Measurements from ENCODE around the gene EXOSC1. TPM values are rescaled to one million over a fixed set of nuclear protein-coding genes. Genes with fewer than 3 reads are reported as not detected.

EXOSC1 gene
- total and polyA plus RNA-seq, 2 of the 13 experiments (the other 11 are each of a cell fraction or from before 2014, with no cell fraction given), result 36.3 to 39.9 TPM

DNA sequence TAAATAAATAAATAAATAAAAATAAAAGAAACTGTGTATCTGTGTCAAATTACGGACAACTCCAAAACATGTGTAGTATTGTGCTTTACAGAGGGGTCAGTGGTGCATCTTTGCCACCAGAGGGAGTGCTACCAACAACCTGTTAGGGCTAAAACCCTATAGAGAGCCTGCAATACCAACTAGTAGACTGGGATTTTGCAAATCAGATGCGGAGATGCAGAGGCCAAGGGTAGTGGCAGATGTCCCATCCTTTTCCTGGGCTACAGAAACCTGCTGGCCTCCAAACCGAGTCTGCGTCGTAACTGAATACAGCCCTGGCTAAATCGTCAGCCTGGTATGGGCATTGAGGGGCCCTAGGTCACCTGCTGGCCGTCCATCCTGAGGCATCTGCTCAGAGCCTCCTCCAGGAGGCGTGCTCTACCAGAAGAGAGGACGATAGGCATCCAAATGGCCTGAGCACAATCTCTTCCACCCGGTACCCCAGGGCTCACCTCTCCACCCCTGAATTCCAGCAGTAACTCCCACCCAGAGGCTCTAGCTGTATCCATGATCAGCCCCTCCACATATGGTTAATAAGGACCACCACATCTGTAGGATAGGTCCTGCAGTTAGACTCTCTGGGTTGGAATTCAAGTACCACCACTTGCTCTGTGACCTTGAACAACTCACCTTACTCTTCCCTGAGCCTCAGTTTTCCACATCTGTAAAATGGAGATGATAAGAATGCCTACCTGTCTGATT is 38.4 kb downstream of the EXOSC1 start (continued):
- TF ChIP-seq, protein P1, sequence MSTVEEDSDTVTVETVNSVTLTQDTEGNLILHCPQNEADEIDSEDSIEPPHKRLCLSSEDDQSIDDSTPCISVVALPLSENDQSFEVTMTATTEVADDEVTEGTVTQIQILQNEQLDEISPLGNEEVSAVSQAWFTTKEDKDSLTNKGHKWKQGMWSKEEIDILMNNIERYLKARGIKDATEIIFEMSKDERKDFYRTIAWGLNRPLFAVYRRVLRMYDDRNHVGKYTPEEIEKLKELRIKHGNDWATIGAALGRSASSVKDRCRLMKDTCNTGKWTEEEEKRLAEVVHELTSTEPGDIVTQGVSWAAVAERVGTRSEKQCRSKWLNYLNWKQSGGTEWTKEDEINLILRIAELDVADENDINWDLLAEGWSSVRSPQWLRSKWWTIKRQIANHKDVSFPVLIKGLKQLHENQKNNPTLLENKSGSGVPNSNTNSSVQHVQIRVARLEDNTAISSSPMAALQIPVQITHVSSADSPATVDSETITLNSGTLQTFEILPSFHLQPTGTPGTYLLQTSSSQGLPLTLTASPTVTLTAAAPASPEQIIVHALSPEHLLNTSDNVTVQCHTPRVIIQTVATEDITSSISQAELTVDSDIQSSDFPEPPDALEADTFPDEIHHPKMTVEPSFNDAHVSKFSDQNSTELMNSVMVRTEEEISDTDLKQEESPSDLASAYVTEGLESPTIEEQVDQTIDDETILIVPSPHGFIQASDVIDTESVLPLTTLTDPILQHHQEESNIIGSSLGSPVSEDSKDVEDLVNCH (CRISPR knock-in tag; IDR thresholded peaks at IDR 0.05), result no peak
- TF ChIP-seq ETV6 (CRISPR knock-in tag; conservative IDR thresholded peaks at IDR 0.05) (peak; percentile 43; the same call in 1 of the 2 replicates), SMAD1 (CRISPR knock-in tag; IDR thresholded peaks at IDR 0.05; ENCODE audit: borderline replicate concordance, low read depth) (no peak), PHB2 (IDR thresholded peaks at IDR 0.05; ENCODE audit: partially characterized antibody) (no peak), ZNF564 (CRISPR knock-in tag; IDR thresholded peaks at IDR 0.05) (no peak), GATAD2A (CRISPR knock-in tag; IDR thresholded peaks at IDR 0.05) (peak; percentile 61), ZNF207 (IDR thresholded peaks at IDR 0.05; ENCODE audit: borderline replicate concordance) (no peak), SUZ12 (IDR thresholded peaks at IDR 0.05; ENCODE audit: low read depth, low read length) (no peak), ZNF652 (CRISPR knock-in tag; IDR thresholded peaks at IDR 0.05; ENCODE audit: borderline replicate concordance, low read depth) (no peak), MXI1 (IDR thresholded peaks at IDR 0.05; ENCODE audit: borderline replicate concordance, low read depth, low read length) (no peak), ZNF331 (CRISPR knock-in tag; IDR thresholded peaks at IDR 0.05) (peak; percentile 71)
- TF ChIP-seq, protein P2, sequence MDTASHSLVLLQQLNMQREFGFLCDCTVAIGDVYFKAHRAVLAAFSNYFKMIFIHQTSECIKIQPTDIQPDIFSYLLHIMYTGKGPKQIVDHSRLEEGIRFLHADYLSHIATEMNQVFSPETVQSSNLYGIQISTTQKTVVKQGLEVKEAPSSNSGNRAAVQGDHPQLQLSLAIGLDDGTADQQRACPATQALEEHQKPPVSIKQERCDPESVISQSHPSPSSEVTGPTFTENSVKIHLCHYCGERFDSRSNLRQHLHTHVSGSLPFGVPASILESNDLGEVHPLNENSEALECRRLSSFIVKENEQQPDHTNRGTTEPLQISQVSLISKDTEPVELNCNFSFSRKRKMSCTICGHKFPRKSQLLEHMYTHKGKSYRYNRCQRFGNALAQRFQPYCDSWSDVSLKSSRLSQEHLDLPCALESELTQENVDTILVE (CRISPR knock-in tag; IDR thresholded peaks at IDR 0.05), result no peak; the same call in 1 of the 2 replicates
- TF ChIP-seq, protein P3, sequence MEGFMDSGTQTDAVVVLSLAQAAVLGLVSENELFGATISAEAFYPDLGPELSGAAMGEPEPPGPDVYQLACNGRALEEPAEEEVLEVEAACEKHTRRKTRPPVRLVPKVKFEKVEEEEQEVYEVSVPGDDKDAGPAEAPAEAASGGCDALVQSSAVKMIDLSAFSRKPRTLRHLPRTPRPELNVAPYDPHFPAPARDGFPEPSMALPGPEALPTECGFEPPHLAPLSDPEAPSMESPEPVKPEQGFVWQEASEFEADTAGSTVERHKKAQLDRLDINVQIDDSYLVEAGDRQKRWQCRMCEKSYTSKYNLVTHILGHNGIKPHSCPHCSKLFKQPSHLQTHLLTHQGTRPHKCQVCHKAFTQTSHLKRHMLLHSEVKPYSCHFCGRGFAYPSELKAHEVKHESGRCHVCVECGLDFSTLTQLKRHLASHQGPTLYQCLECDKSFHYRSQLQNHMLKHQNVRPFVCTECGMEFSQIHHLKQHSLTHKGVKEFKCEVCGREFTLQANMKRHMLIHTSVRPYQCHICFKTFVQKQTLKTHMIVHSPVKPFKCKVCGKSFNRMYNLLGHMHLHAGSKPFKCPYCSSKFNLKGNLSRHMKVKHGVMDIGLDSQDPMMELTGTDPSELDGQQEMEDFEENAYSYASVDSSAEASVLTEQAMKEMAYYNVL (CRISPR knock-in tag; IDR thresholded peaks at IDR 0.05; ENCODE audit: borderline replicate concordance), result no peak
- TF ChIP-seq, protein P4, sequence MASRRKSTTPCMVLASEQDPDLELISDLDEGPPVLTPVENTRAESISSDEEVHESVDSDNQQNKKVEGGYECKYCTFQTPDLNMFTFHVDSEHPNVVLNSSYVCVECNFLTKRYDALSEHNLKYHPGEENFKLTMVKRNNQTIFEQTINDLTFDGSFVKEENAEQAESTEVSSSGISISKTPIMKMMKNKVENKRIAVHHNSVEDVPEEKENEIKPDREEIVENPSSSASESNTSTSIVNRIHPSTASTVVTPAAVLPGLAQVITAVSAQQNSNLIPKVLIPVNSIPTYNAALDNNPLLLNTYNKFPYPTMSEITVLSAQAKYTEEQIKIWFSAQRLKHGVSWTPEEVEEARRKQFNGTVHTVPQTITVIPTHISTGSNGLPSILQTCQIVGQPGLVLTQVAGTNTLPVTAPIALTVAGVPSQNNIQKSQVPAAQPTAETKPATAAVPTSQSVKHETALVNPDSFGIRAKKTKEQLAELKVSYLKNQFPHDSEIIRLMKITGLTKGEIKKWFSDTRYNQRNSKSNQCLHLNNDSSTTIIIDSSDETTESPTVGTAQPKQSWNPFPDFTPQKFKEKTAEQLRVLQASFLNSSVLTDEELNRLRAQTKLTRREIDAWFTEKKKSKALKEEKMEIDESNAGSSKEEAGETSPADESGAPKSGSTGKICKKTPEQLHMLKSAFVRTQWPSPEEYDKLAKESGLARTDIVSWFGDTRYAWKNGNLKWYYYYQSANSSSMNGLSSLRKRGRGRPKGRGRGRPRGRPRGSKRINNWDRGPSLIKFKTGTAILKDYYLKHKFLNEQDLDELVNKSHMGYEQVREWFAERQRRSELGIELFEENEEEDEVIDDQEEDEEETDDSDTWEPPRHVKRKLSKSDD (CRISPR knock-in tag; IDR thresholded peaks at IDR 0.05; ENCODE audit: low read depth), result no peak
- TF ChIP-seq, protein P5, sequence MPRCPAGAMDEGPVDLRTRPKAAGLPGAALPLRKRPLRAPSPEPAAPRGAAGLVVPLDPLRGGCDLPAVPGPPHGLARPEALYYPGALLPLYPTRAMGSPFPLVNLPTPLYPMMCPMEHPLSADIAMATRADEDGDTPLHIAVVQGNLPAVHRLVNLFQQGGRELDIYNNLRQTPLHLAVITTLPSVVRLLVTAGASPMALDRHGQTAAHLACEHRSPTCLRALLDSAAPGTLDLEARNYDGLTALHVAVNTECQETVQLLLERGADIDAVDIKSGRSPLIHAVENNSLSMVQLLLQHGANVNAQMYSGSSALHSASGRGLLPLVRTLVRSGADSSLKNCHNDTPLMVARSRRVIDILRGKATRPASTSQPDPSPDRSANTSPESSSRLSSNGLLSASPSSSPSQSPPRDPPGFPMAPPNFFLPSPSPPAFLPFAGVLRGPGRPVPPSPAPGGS (CRISPR knock-in tag; IDR thresholded peaks at IDR 0.05), result no peak
- TF ChIP-seq, protein P6, sequence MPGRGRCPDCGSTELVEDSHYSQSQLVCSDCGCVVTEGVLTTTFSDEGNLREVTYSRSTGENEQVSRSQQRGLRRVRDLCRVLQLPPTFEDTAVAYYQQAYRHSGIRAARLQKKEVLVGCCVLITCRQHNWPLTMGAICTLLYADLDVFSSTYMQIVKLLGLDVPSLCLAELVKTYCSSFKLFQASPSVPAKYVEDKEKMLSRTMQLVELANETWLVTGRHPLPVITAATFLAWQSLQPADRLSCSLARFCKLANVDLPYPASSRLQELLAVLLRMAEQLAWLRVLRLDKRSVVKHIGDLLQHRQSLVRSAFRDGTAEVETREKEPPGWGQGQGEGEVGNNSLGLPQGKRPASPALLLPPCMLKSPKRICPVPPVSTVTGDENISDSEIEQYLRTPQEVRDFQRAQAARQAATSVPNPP (CRISPR knock-in tag; IDR thresholded peaks at IDR 0.05), result no peak

All from HepG2 (cell line).